Hematopoietic multipotent progenitor cell (in vitro differentiated cells): ENCODE data around the gene PLEKHG5. TPM values are rescaled to one million over a fixed set of nuclear protein-coding genes. Genes with fewer than 3 reads are reported as not detected.
A peak's percentile ranks its signal among the peaks of the same experiment; 100 is the strongest.

Source experiments
- DNase-seq, 3 donors: peaks; one replicate each; pipeline ENCODE4 v3.0.0-alpha.2; 2011 to 2015; ENCODE audit warnings: low read depth in 2 of 3, low spot score in 2 of 3
- total RNA-seq: library from RNA; depleted of rRNA; stranded (reverse); fragments of >200 nt; gene quantifications from one replicate; pipeline ENCODE4 v1.2.3, GENCODE V29; 2012

Gene PLEKHG5
- total RNA-seq, 1 donor = 0.54 TPM

DNA sequence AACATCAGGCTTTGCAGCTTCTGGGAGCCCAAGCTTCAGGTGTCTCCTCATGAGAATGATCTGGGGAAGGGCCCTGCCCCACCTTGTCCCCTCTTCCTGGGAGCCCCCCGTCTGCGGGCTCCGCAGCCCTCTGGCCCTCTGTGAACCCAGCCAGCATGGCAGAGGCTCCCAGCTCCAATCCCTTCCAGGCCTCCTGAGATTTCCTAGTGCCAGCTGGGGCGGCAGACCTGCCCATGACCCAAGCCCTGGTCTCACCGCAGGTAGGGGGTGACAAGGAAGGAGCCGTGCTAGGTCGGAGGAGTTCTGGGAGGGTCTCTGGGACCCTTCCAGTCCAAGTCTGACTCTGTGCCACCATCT is 7.7 kb downstream of the PLEKHG5 start:
- no peak for DNase-seq

DNA sequence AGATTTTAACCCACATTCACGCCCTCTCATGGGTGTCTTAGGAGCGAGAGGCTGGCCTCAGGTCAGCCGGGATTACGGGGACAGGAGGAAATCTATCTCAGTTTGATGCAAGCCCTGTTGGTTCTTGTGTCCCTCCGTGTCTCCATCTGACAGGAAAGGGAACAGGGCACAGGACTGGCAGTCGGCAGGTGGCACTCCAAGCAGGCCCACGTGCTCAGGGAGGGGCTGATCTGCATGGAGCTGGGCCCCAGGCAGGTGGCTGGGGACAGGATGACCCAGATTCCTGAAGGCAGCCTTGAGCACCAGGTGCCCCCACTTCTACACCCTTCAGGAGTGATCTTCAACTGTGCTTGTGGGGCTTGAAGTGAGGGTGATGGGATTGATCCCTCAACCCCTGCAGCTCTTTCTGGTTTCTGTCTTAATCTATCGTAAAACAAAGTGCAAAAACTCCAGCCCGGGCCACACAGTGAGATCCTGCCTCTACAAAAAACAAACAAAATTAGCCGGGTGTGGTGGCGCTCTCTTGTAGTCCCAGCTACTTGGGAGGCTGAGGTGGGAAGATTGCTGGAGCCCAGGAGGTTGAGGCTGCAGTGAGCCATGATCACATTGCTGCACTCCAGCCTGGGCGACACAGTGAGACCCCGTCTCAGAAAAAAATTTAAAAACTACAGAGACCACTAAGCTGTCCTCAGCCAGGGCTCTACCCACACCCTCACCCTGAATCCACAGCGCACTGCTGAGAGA is 8.3 kb downstream of the PLEKHG5 start:
- DNase-seq = no peak

DNA sequence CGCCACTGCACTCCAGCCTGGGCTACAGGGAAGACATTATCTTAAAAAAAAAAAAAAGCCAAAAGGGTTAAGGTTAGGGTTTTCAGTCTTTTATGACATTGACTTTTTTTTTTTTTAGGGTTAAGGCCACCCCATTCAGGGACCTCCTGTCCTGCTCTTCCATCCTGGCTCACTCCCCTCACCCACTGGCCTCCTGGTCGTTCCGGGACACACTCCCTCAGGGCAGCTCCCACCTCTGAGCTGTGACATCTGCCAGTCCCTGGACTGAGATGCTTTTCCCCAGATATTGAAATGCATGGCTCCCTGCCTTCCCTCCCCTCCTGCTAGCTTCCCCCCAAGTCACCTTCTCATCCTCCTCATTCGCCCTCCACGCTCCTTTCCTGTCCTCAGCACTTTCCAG is 9.6 kb downstream of the PLEKHG5 start:
- DNase-seq = no peak

DNA sequence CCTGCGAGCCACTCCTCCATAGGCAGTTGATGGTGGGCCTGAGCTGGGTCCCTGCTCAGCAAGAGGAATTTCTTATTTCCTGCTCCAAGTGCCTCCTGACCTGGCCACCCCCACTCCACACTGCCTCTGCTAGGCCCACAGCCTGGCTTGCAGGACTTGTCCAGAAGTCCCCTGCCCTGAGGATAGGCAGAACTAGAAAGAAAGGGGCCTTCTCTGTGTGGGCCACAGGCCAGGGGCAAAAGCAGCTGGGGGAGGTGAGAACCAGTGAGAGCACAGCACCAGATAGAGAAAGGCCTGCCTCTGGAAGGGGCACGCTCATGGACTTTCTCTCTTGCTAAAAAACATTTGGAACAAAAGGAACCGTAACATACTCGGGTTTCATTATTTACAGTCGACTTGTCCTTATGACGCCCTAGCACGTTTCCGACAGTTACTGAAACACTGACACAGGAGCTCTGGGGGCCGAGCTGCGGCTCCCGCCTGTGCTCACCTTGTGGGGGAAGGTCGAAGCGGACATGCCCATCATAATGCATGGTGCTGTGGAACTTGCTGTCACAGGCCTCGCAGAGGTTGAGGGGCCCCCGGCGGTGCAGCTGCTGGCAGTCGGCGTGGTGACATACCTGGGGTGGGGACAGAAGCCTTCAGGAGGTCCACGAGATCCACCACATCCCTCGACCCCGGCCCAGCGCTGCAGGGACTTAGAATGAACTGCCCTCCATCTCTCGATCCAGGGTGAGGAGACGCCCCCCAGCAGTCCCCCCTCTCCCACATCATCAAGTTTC is 14.2 kb downstream of the PLEKHG5 start:
- DNase-seq = no peak

DNA sequence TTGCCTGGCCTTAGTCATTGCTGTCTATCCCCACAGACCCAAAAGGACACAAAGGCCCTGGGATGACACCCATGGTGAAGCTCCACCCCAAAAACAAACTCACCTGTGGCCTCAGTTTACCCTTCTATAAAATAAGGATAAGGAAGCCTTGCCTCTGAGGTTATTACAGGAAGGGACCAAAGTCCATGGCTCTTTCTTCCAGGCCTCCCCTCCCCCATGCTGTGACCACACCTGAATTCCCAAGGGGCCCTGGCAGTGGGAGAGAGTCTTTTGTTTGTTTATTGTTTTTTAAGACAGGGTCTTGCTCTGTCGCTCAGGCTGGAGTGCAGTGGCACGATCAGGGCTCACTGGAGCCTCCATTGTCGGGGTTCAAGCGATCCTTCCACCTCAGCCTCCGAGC is 15.0 kb downstream of the PLEKHG5 start:
- no peak for DNase-seq

DNA sequence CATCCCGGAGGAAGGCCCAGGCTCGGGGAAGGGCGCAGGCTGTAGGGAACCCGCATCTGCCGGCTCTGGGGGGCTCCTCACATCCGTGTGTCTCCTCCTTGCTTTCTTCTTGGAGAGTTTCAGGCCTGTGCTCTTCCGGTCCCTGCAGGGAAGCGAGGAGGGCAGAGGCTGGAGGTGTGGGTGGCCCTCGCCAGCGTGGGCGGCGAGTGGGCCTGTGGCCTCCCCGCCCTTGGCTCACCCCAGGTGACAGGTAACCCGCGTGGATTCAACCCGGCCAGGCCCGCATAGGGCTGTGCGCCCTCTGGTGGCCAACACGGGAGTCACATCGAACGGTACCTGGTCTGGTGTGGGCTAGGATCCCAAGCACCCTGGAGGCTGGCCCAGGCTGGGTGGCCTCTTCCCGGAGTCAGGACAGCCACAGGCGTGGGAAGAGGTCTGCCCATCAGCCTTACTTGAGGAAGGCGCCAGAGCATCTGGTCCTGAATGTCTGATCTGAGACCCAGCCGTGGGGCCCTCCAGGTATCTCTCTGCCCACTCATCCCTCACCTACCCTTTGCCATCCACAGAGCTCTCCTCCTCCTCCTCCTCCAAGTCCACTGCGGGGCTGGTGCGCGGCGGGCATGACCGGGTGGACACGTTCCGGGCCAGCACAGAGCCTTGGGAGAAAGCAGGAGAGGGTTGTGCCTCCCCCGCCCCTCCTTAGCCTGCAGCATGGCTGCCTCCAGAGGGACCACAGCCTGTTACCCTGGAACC is 15.9 kb downstream of the PLEKHG5 start:
- DNase-seq = peak in 2 of 3 donors; percentile 55 to 74

DNA sequence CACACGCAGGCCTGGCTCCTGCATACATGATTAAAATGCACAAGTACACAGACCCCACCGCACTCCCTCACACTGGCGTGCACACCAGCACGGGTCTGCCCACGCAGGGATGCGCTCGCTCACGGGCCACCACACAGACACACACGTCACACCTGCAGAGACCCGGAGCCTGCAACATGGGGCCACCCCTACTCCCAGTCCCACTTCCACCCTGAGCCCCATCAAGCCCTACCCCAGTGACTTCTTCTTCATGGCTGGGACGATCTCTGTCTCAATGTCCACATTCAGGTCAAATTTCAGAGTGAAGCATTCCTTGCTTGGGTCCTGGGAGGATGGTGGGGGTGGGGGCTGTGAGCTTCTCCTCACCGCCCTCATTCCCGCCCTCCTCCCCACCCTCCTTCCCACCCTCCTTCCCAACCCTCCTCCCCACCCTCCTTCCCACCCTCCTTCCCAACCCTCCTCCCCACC is 16.6 kb downstream of the PLEKHG5 start:
- DNase-seq = no peak

DNA sequence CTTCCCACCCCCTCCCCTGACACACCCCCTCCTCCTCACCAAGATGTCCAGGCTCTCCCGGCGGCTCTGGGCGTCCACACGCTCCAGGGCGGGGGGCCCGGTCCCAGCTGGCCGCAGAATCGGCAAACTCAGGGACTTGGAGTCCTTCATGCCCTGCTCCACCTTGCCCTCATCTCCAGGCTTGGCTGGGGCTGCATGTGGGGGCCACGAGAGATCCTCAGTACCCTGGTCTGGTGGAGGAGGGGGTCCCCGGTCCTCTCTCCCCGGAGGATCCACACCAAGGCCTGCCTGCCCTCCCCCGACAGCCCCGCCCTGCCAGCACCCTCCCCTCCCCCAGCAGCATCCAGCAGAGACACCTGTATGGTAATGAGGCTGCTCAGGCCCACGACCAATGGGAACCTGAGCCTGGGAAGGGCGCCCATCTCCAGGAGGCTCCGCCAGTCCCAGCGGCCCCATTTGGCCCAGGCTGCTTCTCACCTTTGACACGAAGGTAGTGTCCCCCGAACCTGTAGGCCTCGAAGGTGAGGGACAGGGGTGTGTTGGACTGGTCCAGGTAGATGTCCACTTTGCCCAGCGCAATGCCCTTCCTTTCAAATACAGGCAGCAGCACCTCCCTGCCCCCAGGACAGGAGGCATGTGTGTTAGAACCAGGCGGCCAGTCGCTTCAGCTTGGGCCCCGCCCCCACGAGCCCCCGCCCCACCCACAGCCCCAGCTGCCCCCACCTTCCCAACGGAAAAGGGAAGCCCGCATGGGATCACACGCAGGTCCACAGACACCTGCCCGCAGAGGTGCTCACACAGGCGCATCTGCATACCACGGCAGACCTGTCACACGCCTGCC is 17.3 kb downstream of the PLEKHG5 start:
- no peak for DNase-seq

DNA sequence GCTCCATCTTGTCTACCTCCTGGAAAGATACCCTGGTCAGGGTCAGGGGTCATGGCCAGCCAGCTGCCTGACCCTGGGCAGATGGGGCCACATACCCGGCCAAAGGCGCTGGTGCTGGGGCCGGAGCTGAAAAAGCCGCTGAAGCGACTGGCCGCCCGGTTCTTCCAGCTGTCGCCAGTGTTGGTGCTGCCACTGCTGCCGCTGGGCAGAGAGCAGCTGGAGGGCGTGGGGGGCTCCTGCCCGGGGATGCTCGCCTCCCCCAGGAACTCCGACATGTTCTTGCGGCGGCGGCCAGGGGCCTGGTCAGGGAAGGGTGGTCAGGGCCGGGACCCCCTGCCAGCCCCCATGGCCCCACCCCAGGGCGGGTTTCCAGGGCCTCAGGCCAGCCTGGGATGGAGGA is 18.3 kb downstream of the PLEKHG5 start:
- no peak for DNase-seq

DNA sequence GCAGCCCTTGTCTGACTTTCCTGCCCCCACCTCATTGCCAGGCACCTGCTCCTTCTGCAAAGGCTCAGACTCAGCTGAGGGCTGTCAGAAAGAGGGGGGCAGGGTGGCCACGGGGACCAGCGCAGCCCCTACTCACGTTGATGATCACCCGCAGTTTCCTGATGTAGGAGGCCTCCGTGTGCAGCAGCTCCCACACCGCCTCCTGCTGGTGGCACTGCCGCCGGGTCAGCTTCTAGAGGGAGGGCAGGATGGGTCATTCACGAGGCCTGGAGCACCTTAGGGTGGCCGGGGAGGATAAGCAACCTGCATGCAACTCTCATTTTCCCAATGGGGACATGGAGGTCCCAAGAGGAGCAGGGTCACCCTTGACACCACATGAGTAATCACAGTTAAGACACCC is 19.1 kb downstream of the PLEKHG5 start:
- no peak for DNase-seq

DNA sequence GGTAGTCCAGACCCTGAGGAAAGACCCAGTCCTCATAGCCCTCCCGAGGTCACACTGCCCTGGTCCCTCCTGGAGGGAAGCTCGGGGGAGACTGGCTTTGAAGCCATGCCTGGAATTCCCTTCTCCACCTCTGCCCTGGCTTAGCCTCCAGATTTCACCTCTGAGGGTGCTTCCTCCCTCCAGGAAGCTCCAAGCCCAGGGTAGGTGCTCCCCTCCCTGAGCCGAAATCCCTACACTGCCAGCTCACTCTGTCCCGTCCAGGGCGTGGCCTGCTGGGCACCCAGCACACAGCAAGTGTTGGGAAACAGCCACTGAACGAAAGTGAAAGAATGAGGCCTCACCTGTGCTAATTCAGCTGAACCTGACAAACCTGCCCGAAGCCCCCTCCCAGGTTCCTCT is 19.5 kb downstream of the PLEKHG5 start:
- DNase-seq = no peak

DNA sequence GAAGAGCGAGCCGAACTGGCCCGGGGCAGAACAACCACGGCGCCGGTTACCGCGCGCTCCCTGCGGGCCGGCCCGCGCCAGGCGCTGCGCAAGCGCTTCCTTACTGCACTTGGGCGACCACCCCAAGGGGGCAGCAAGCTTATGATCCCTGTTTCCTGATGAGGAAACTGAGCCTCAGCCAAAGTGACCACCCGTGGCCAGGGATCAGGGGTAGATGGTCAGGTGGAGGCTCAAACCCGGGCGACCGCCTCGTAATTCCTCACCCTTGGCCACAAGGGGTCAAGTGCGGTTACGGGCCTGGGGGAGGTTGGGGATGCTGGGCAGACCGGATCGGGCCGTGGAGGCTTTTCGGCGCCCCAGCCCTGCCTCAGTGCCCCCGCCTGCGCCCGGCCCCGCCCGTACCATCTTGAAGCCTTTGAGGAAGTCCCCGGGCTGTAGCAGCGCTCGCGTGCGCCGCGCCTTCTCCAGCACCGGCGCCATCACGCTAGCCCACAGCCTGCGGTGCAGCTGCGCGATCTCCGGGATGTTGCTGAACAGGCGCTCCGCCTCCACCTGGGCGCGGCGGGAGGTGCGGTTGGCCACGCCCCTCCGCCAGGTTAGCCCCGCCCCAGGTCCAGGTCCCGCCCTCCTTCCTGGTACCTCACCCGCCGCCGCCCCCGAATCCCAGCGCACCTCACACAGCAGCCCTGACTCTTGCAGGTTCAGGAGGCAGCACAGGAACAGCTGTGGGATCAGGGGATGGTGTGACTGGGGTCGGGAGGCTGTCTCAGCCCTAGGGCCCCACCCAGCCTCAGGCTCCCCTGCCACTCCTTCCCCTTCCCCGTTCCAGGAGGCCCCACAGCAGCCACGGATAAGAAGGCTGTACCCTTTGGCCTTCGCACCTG is 20.1 kb downstream of the PLEKHG5 start:
- no peak for DNase-seq

DNA sequence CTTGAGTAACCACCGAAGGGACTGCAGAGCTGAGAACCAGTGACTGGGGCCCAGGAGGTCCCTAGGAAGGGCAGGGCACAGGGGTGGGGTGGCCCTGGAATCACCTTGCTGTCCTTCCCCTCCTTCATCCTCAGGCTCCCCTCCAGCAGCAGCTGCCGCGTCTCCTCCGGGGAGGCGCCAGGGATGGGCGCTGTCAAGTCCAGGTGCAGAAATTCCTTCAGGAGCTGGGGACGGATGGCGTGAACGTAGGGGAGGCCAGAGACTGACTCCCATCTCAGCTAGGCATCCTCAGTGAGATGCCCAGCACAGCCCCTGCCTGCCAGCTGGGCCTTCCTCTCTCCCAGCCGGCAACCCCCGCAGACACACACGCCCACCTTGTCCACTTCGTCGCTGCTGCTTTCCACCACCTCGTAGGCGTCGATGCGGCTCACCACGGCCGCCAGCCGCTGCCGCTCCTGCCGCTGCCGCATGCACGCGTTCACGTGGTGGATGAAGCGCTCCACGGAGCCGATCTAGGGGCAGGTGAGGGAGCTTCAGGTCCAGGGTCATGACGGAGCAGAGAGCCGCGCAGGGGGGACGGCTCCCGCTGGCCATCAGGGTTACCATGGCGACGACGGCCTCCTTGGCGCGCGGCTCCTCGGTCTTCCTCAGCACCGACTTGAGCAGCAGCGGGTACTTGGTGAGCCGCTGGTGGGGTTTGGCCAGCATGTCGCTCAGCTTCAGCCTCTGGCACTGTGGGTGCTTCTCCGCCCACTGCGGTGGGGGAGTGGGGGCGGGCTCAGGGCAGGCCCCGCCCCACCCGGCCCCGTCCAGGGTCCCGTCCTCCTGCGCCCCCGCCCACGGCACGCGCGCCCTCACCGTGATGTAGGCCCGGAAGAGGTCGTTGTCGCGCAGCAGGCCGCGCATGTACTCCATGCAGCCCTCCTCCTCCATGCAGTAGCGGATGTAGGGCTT is 21.1 kb downstream of the PLEKHG5 start:
- no peak for DNase-seq

DNA sequence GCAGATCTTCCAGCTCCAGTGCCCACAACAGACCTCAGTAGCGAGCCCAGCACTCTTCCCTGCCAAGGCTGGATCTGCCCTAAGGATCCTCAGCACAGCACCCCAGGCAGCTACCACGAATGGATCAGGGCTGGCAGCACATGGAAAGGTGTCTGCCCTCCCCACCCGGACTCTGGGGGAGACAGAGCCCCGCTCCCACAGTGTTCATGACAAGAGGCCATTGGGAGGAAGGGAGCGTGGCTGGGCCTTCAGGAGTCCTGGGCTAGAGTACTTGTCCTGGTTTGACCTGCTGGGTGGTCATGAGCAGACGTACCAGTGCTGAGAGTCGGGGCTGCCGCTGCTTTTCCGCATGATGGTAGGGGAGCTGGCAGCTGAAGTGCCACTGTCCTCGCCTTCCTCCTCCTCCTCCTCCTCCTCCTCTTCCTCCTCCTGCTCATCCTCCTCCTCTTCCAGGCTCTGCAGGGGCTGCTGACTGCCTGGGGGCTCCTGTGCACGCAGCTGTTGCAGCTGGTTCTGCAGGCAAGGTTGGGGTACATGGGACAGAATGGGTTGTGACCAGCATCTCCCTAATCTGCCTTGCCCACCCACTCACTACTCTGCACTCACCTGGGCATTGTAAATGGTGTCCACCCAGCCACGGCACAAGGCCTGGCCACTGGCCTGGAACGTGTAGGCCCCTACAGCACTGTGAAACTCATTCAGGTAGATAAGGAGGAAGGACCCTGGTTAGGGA is 22.6 kb downstream of the PLEKHG5 start:
- DNase-seq = no peak

DNA sequence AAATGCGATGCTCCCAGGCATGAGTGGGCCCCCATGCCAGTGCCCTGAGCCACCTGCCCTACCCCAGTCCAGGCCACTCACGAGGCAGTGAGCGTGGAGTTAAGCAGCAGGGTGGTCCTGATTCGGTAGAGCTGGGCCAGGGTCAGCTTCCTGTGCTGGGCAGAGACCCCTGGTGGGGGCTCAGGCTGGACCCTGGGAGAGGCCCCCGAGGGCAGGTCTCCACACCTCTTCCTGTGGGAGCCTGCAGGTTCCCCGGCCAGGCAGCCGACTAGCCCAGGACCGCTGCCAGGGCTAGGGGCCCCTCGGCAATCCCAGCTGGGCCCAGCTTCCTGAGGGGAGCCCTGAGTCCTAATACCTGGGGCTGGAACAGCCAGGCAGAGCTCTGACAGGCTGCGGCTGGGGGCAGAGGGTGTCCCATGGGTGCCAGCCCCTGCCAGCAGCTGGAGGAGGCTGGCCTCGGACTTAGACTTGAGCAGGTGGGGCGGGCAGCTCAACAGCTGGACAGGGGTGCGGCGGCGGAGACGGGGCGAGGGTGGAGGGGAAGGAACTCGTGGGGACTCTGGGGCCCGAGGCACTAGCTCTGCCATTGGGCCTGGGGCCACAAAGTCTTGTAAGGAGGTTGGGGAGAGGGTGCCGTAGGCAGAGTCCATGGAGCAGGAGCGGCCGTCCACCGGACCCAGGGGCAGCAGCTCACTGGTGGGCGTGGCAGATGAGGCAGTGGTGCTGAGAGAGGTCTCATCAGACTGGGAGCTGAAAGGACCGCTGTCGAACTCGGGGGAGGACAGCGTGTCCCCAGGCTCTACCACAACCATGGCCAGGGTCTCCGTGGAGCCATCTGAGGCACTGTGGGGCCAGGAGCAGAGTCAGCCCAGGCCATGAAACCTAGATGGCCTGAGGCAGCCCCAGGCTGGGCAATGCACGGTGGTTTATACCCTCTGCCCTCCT is 23.5 kb downstream of the PLEKHG5 start:
- DNase-seq = no peak

DNA sequence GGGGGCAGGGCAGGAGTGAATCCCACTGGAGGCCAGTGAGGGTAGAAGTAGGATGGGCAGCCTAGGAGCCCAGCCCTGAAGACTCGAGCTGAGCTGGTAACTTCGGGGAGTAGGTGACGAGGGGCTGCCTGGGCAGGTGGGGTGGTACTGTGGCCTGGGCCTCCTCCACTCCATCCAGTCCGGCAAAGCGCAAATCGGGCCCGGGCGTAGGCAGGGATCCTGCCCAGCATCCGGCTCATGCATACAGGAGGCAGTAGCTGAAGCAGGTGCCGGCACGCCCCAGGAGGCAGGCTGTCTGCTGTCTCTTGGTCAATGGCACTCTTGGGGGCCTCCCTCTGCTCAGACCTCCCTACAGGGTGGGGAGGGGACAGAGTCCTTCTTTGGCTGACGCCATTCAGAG is 24.2 kb downstream of the PLEKHG5 start:
- no peak for DNase-seq

DNA sequence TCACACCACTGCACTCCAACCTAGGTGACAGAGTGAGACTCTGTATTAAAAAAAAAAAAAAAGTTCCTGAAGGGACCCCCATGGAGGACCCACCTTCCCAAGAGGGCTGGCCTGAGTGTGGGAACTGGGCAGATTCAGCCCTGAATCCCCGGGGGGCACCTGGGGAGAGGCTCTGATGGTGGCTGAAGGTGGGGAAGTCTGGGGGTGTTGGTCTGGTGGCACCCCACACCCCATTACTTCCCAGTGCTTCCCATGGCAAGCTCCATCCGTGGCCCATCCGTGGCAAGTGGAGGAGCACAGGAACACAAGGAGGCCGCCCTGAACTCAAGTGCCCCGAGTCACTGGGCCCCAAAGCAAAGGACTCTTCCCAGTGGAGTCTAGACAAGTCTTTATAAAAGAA is 24.7 kb downstream of the PLEKHG5 start:
- DNase-seq = no peak
